T47D (cell line): ENCODE data around the gene PPP1CA.

Source experiments
- DNase-seq, 2 experiments: peaks; one replicate each; pipeline versions ENCODE4 v3.0.0 to v3.0.0-alpha.2; 2011 to 2012; ENCODE audit warnings: low read depth in 1 of 2, low spot score in 1 of 2
- JUND ChIP-seq: IDR thresholded peaks from 2 replicates; pipeline ENCODE4 v1.6.1; 2012; ENCODE audit warnings: low read depth
- in situ Hi-C: cut with HindIII; loops from 2 replicates; pipeline ENCODE4 v1.10.0; 2016; ENCODE audit warnings: low sequenced_read_pairs, low pct_unique_long_range_greater_than_20kb

Gene PPP1CA

GRCh38 chr11:67438158-67438902 lies 36.7 kb upstream of the PPP1CA start:
- no peak for TF ChIP-seq JUND
- in situ Hi-C loops = no loop called here
- no peak for DNase-seq

GRCh38 chr11:67437809-67438157 lies 36.1 kb upstream of the PPP1CA start:
- TF ChIP-seq JUND = no peak
- in situ Hi-C loops = no loop called here
- DNase-seq = no peak

- TF ChIP-seq JUND = no peak
- no peak for DNase-seq
- in situ Hi-C loops = no loop called here
Observed at GRCh38 chr11:67437082-67437808, 35.6 kb upstream of the PPP1CA start, which contains the start of gene PTPRCAP. PTPRCAP (minus strand) TSS chr11:67437682; CDS start chr11:67437619, 63 bp downstream.

- DNase-seq = peak; percentile 53 to 60
- in situ Hi-C loops = no loop called here
- TF ChIP-seq JUND = no peak
Observed at GRCh38 chr11:67436459-67437081, 34.9 kb upstream of the PPP1CA start.

GRCh38 chr11:67435727-67436458 lies 34.2 kb upstream of the PPP1CA start:
- DNase-seq = no peak
- TF ChIP-seq JUND = no peak
- in situ Hi-C loops = no loop called here

GRCh38 chr11:67435031-67435726 lies 33.5 kb upstream of the PPP1CA start:
- DNase-seq = no peak
- TF ChIP-seq JUND = no peak
- in situ Hi-C loops = no loop called here

GRCh38 chr11:67434395-67434881 lies 32.8 kb upstream of the PPP1CA start:
- TF ChIP-seq JUND = no peak
- no peak for DNase-seq
- in situ Hi-C loops = no loop called here

GRCh38 chr11:67433536-67434394 lies 32.1 kb upstream of the PPP1CA start:
- no peak for DNase-seq
- no peak for TF ChIP-seq JUND

GRCh38 chr11:67432655-67433349 lies 31.1 kb upstream of the PPP1CA start:
- no peak for DNase-seq
- in situ Hi-C loops = no loop called here
- no peak for TF ChIP-seq JUND

More at GRCh38 chr11:67433536-67434394, 32.1 kb upstream of the PPP1CA start:
- in situ Hi-C loops = no loop called here

- in situ Hi-C loops = no loop called here
- DNase-seq = no peak
Observed at GRCh38 chr11:67431346-67432249, 29.9 kb upstream of the PPP1CA start.

More at GRCh38 chr11:67431346-67432249, 29.9 kb upstream of the PPP1CA start:
- no peak for TF ChIP-seq JUND
